ENCODE results near the gene FGFR4. TPM values are rescaled to one million over a fixed set of nuclear protein-coding genes. Genes with fewer than 3 reads are reported as not detected.

Gene FGFR4
- total RNA-seq, 1 experiment from 2014 or later, result 291 TPM

GRCh38 chr5:177099422-177100093, 12.8 kb downstream of the FGFR4 start:
- CTCF ChIA-PET, result interaction anchor here (0.7 to 0.8 kb wide), 3 partner anchors 12 to 439 kb away, joined by 3 to 6 read pairs (median 4); no protein-coding TSS in a partner anchor
- TF ChIP-seq CTCF (IDR thresholded peaks at IDR 0.05; ENCODE audit: unreplicated experiment), result no peak
- intact Hi-C loops (cut with micrococcal nuclease; ENCODE audit: unreplicated experiment), result no loop called here
- no peak for DNase-seq
- no TSS peak for BruUV-seq (replicated peaks)
- Mint-ChIP-seq H3K4me3 (ENCODE audit: low read depth, unreplicated experiment) (no peak overlapping the region), H3K27me3 (ENCODE audit: unreplicated experiment) (no peaks in the 10 kb centered on the region), H3K36me3 (ENCODE audit: insufficient read depth, unreplicated experiment) (peaks cover 50% of the 10 kb centered on the region), H3K9me3 (ENCODE audit: low read depth, unreplicated experiment) (no peaks in the 10 kb centered on the region), H3K4me1 (ENCODE audit: low read depth, unreplicated experiment) (peaks cover 26% of the 10 kb centered on the region), H3K27ac (ENCODE audit: unreplicated experiment) (peak overlapping the region; percentile 18)

- peaks cover 47% of the 10 kb centered on the region for H3K36me3 Mint-ChIP-seq (ENCODE audit: insufficient read depth, unreplicated experiment)
- CTCF ChIA-PET, result interaction anchor here (0.7 to 1.3 kb wide), 2 partner anchors 14 to 440 kb away, joined by 4 to 13 read pairs; partner anchors contain the start of gene FGFR4
- no TSS peak for BruUV-seq (replicated peaks)
- H3K27me3 Mint-ChIP-seq (ENCODE audit: unreplicated experiment), result no peaks in the 10 kb centered on the region
- H3K4me1 Mint-ChIP-seq (ENCODE audit: low read depth, unreplicated experiment), result peaks cover 19% of the 10 kb centered on the region
- H3K4me3 Mint-ChIP-seq (ENCODE audit: low read depth, unreplicated experiment), result no peak overlapping the region
- peak overlapping the region; percentile 74 for H3K27ac Mint-ChIP-seq (ENCODE audit: unreplicated experiment)
- TF ChIP-seq CTCF (IDR thresholded peaks at IDR 0.05; ENCODE audit: unreplicated experiment), result no peak
- H3K9me3 Mint-ChIP-seq (ENCODE audit: low read depth, unreplicated experiment), result no peaks in the 10 kb centered on the region
- intact Hi-C loops (cut with micrococcal nuclease; ENCODE audit: unreplicated experiment), result no loop called here
- DNase-seq, result no peak
These were observed 14.0 kb downstream of the FGFR4 start for GRCh38 chr5:177100714-177101121.

- no peaks in the 10 kb centered on the region for H3K27me3 Mint-ChIP-seq (ENCODE audit: unreplicated experiment)
- TF ChIP-seq CTCF (IDR thresholded peaks at IDR 0.05; ENCODE audit: unreplicated experiment), result no peak
- CTCF ChIA-PET, result interaction anchor here (0.7 kb wide), 2 partner anchors 11 to 92 kb away, joined by 4 to 5 read pairs; no protein-coding TSS in a partner anchor
- no peak overlapping the region for H3K4me3 Mint-ChIP-seq (ENCODE audit: low read depth, unreplicated experiment)
- no peak overlapping the region for H3K27ac Mint-ChIP-seq (ENCODE audit: unreplicated experiment)
- BruUV-seq (replicated peaks), result no TSS peak
- peaks cover 23% of the 10 kb centered on the region for H3K36me3 Mint-ChIP-seq (ENCODE audit: insufficient read depth, unreplicated experiment)
- H3K9me3 Mint-ChIP-seq (ENCODE audit: low read depth, unreplicated experiment), result no peaks in the 10 kb centered on the region
- H3K4me1 Mint-ChIP-seq (ENCODE audit: low read depth, unreplicated experiment), result peaks cover 19% of the 10 kb centered on the region
- intact Hi-C loops (cut with micrococcal nuclease; ENCODE audit: unreplicated experiment), result no loop called here
- DNase-seq, result no peak
These were observed 17.0 kb downstream of the FGFR4 start for GRCh38 chr5:177103523-177104253.

GRCh38 chr5:177105691-177106476, 19.2 kb downstream of the FGFR4 start:
- Mint-ChIP-seq H3K27me3 (ENCODE audit: unreplicated experiment) (no peaks in the 10 kb centered on the region), H3K36me3 (ENCODE audit: insufficient read depth, unreplicated experiment) (peaks cover 3% of the 10 kb centered on the region), H3K9me3 (ENCODE audit: low read depth, unreplicated experiment) (no peaks in the 10 kb centered on the region), H3K4me3 (ENCODE audit: low read depth, unreplicated experiment) (no peak overlapping the region), H3K4me1 (ENCODE audit: low read depth, unreplicated experiment) (peaks cover 17% of the 10 kb centered on the region), H3K27ac (ENCODE audit: unreplicated experiment) (no peak overlapping the region)
- TF ChIP-seq CTCF (IDR thresholded peaks at IDR 0.05; ENCODE audit: unreplicated experiment), result no peak
- intact Hi-C loops (cut with micrococcal nuclease; ENCODE audit: unreplicated experiment), result no loop called here
- no TSS peak for BruUV-seq (replicated peaks)
- no peak for DNase-seq
- CTCF ChIA-PET, result interaction anchor here (0.7 to 2.0 kb wide), 2 partner anchors 19 to 251 kb away, joined by 4 to 8 read pairs; partner anchors contain the start of gene FGFR4

Data from Calu3 (cell line).